GM15510 (cell line): ENCODE results near the gene PRKD1.

Experiments used
- POLR2A ChIP-seq: IDR thresholded peaks from 3 replicates; pipeline ENCODE4 v1.6.1; 2011; ENCODE audit warnings: borderline replicate concordance; ENCODE audit not compliant: insufficient read length; ENCODE audit errors: extremely low read depth

PRKD1 gene

GRCh38 chr14:29752221-29752923 is 175.3 kb downstream of the PRKD1 start:
- no peak for TF ChIP-seq POLR2A

- TF ChIP-seq POLR2A, result no peak
These were observed 177.8 kb downstream of the PRKD1 start for GRCh38 chr14:29749829-29750228.

GRCh38 chr14:29749327-29749726 is 178.3 kb downstream of the PRKD1 start:
- TF ChIP-seq POLR2A, result no peak

GRCh38 chr14:29745863-29746262 is 181.8 kb downstream of the PRKD1 start:
- TF ChIP-seq POLR2A, result no peak

- TF ChIP-seq POLR2A, result no peak
These were observed 184.1 kb downstream of the PRKD1 start for GRCh38 chr14:29743531-29743930.

GRCh38 chr14:29741909-29742401 is 185.7 kb downstream of the PRKD1 start:
- no peak for TF ChIP-seq POLR2A

- TF ChIP-seq POLR2A, result no peak
These were observed 187.2 kb downstream of the PRKD1 start for GRCh38 chr14:29740491-29740890.

GRCh38 chr14:29738950-29739349 is 188.7 kb downstream of the PRKD1 start:
- TF ChIP-seq POLR2A, result no peak

GRCh38 chr14:29738056-29738455 is 189.6 kb downstream of the PRKD1 start:
- no peak for TF ChIP-seq POLR2A

- TF ChIP-seq POLR2A, result no peak
These were observed 192.2 kb downstream of the PRKD1 start for GRCh38 chr14:29735459-29735858.

GRCh38 chr14:29734732-29735131 is 192.9 kb downstream of the PRKD1 start:
- TF ChIP-seq POLR2A, result no peak

GRCh38 chr14:29724991-29725390 is 202.7 kb downstream of the PRKD1 start:
- TF ChIP-seq POLR2A, result no peak

- TF ChIP-seq POLR2A, result no peak
These were observed 204.8 kb downstream of the PRKD1 start for GRCh38 chr14:29722831-29723230.

GRCh38 chr14:29721586-29721985 is 206.1 kb downstream of the PRKD1 start:
- TF ChIP-seq POLR2A, result no peak

GRCh38 chr14:29717901-29718300 is 209.7 kb downstream of the PRKD1 start:
- no peak for TF ChIP-seq POLR2A

- no peak for TF ChIP-seq POLR2A
These were observed 211.5 kb downstream of the PRKD1 start for GRCh38 chr14:29716150-29716549.
